Activated B cell treated with CpG ODN at 0.5 μM for 24 hours (primary cell): ENCODE data around the gene MTX3. TPM values are rescaled to one million over a fixed set of nuclear protein-coding genes. Genes with fewer than 3 reads are reported as not detected.

Source experiments
- ATAC-seq: fragments of 200-7000 bp; cut with Tn5 transposase; one replicate; pipeline ENCODE4 v1.10.0; 2021; ENCODE audit warnings: low read depth, mild to moderate bottlenecking, moderate library complexity
- CTCF ChIA-PET: fragments of 350-600 bp; sonication (Branson Sonifier 250); formaldehyde crosslinking; loops from one replicate; lab custom pipeline; 2021; ENCODE audit warnings: antibody characterized with exemption; lab: Charles Lee
- POLR2A ChIA-PET: fragments of 350-600 bp; sonication (Branson Sonifier 250); formaldehyde crosslinking; loops from one replicate; lab custom pipeline; 2021; ENCODE audit warnings: antibody characterized with exemption; lab: Charles Lee
- DNase-seq: peaks from one replicate; pipeline ENCODE4 v3.0.0; 2022
- H3K27ac Mint-ChIP-seq: one replicate; pipeline ENCODE4 v1.8.0; 2020; ENCODE audit warnings: mixed read lengths
- H3K27me3 Mint-ChIP-seq: one replicate; pipeline ENCODE4 v1.8.0; 2021; ENCODE audit warnings: mixed read lengths
- H3K36me3 Mint-ChIP-seq: one replicate; pipeline ENCODE4 v1.8.0; 2021; ENCODE audit warnings: low read depth, mixed read lengths
- H3K4me1 Mint-ChIP-seq: one replicate; pipeline ENCODE4 v1.8.0; 2021; ENCODE audit warnings: mixed read lengths
- H3K4me3 Mint-ChIP-seq: one replicate; pipeline ENCODE4 v1.8.0; 2020; ENCODE audit warnings: mild to moderate bottlenecking, mixed read lengths
- H3K9me3 Mint-ChIP-seq: one replicate; pipeline ENCODE4 v1.8.0; 2020; ENCODE audit warnings: mixed read lengths
- intact Hi-C: fragments of 100-400 bp; cut with micrococcal nuclease; formaldehyde crosslinking; loops from one replicate; pipeline ENCODE4 v1.15.1; 2024
- total RNA-seq: library from RNA; stranded (reverse); gene quantifications from 2 replicates; pipeline ENCODE4 v1.2.3, GENCODE V29; 2022
- TF ChIP-seq, protein P1 (sequence below): fragments of 200-600 bp; IDR thresholded peaks from one replicate; pipeline ENCODE4 v1.8.0; 2022; ENCODE audit warnings: antibody characterized with exemption, mild to moderate bottlenecking

Gene MTX3
- total RNA-seq, 1 donor from 2014 or later, result 21.4 TPM

DNA sequence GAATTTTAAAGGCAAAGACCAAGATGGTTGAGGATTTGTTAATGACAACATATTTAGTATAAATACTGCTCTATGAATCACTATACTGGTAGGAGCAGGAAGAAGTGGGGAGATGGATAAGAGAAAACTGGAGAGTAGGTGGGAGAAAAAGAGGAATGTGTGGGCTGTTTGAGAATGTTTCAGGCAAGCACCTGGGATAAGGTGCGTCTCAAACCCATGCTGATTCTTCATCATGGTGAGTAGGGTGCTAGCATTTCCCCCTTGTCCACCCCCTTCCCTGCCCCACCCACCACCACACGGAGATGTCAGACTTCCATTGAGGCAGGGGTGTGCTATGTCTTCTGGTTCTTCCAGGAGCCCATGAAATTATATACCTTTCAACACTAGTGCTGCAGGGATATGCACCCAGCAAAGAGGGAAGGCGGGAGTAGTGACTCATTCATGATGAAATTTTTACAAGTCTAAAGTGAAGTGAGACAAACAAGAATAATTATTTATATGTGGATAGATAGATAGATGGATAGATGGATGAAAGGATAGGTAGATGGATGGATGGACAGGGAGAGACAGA, 54.3 kb downstream of the MTX3 start:
- Mint-ChIP-seq H3K4me1 (no peaks in the 10 kb centered on the region), H3K27me3 (peaks cover 2% of the 10 kb centered on the region), H3K27ac (no peak overlapping the region), H3K4me3 (no peak overlapping the region), H3K36me3 (no peaks in the 10 kb centered on the region), H3K9me3 (no peaks in the 10 kb centered on the region)
- ChIA-PET POLR2A (no interaction called here), CTCF (no interaction called here)
- no peak for ATAC-seq
- intact Hi-C loops, result no loop called here
- no peak for DNase-seq
- TF ChIP-seq, protein P1, sequence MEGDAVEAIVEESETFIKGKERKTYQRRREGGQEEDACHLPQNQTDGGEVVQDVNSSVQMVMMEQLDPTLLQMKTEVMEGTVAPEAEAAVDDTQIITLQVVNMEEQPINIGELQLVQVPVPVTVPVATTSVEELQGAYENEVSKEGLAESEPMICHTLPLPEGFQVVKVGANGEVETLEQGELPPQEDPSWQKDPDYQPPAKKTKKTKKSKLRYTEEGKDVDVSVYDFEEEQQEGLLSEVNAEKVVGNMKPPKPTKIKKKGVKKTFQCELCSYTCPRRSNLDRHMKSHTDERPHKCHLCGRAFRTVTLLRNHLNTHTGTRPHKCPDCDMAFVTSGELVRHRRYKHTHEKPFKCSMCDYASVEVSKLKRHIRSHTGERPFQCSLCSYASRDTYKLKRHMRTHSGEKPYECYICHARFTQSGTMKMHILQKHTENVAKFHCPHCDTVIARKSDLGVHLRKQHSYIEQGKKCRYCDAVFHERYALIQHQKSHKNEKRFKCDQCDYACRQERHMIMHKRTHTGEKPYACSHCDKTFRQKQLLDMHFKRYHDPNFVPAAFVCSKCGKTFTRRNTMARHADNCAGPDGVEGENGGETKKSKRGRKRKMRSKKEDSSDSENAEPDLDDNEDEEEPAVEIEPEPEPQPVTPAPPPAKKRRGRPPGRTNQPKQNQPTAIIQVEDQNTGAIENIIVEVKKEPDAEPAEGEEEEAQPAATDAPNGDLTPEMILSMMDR, result no peak

DNA sequence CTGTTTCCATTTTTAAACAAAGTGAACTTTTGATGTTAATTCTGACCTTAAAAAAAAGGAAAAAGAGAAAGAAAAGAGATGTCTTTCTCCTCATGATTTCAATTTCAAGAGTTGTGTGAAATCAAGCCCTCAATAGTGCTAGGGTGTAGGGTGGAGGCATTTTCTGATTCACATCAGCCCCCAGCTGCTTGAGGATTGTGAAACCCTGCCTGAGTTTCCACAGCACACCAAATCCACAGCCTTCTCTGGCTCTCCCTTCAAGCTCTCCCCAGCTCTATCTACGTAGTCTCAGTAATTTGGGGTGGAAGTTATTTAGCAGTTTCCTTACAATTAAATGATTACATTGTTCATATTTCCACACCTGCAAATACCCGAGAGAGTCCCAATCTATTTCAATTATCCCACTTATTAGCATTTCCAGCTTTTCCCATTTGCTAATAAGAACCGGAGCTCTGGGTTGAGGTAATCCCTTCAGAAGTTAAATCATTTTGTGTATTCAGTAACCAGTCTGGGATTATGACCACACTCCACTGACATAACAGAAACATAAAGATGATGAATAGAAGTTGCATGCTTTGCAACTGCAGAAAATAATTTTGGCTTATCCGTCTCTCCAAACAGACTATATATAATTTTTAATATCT, 54.9 kb downstream of the MTX3 start:
- CTCF ChIA-PET, result no interaction called here
- intact Hi-C loops, result no loop called here
- TF ChIP-seq, protein P1, result no peak
- H3K27me3 Mint-ChIP-seq, result peaks cover 2% of the 10 kb centered on the region
- H3K4me1 Mint-ChIP-seq, result no peaks in the 10 kb centered on the region
- no peak overlapping the region for H3K27ac Mint-ChIP-seq
- DNase-seq (no peak), ATAC-seq (no peak)
- POLR2A ChIA-PET, result no interaction called here
- no peak overlapping the region for H3K4me3 Mint-ChIP-seq
- H3K36me3 Mint-ChIP-seq, result no peaks in the 10 kb centered on the region
- H3K9me3 Mint-ChIP-seq, result no peaks in the 10 kb centered on the region

GRCh38 chr5:79934681-79935080, 56.4 kb downstream of the MTX3 start:
- no peaks in the 10 kb centered on the region for H3K9me3 Mint-ChIP-seq
- no peak overlapping the region for H3K27ac Mint-ChIP-seq
- POLR2A ChIA-PET, result no interaction called here
- CTCF ChIA-PET, result no interaction called here
- ATAC-seq (no peak), DNase-seq (no peak)
- H3K4me1 Mint-ChIP-seq, result no peaks in the 10 kb centered on the region
- peaks cover 2% of the 10 kb centered on the region for H3K27me3 Mint-ChIP-seq
- TF ChIP-seq, protein P1, result no peak
- no peaks in the 10 kb centered on the region for H3K36me3 Mint-ChIP-seq
- no peak overlapping the region for H3K4me3 Mint-ChIP-seq
- intact Hi-C loops, result no loop called here

- POLR2A ChIA-PET, result no interaction called here
- CTCF ChIA-PET, result no interaction called here
These were observed 58.3 kb downstream of the MTX3 start for GRCh38 chr5:79932510-79933504.

More at GRCh38 chr5:79932510-79933504, 58.3 kb downstream of the MTX3 start:
- Mint-ChIP-seq H3K4me1 (no peaks in the 10 kb centered on the region), H3K9me3 (no peaks in the 10 kb centered on the region), H3K4me3 (no peak overlapping the region), H3K27me3 (peaks cover 2% of the 10 kb centered on the region), H3K27ac (no peak overlapping the region), H3K36me3 (no peaks in the 10 kb centered on the region)
- TF ChIP-seq, protein P1, result no peak
- intact Hi-C loops, result no loop called here
- ATAC-seq (no peak), DNase-seq (no peak)
